Adipose tissue (tissue), 3 donors: Measurements from ENCODE around the gene MTCL3.

Experiments
- H3K27ac ChIP-seq: one replicate; pipeline ENCODE4 v1.5.1; 2013; ENCODE audit warnings: low read depth, low read length
- WGBS, 3 donors: extraction: QIAGEN DNeasy Blood & Tissue Kit; methylation state at CpG; one replicate each; pipeline ENCODE4 v1.1.7; 2013; 5-methylcytosine and 5-hydroxymethylcytosine counted together
- donor health status: healthy with polysubstance abuse.
- donor health status: Bipolar disorder and iron deficiency.
- donor health status: healthy.

The MTCL3 gene

DNA sequence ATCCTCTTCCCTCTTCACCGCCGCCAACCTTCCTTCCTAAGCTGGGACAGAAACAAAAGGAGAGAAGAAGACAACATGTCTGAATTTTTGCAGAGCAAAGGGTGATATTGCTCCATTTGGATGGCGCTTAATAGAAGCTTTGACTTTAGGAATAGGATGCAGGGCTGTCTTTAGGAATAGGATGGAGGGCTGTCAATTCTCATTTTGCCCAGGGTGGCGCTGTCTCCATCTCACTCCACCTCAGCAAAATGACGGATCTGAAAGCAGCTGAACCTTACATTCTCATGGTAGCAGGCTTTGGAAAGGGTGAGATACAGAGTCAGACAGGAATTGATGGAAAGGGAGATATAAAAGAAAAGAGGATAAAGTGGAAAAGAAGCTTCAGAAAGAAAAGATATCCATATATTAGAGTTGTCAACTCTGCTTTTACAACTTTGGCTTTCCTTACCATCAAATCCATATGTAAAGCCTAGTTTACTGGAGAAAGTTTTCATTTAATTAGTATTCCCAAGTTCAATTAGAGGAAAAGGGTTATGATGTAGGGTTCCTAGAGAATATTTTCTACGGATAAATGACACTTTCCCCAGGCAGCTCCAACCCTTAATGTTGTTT, 2.4 kb downstream of the MTCL3 start:
- H3K27ac ChIP-seq, result no peak overlapping the region
- 12 to 13% (median 13%) methylated on average over 6 of the region's 6 CpGs for WGBS, 3 donors

DNA sequence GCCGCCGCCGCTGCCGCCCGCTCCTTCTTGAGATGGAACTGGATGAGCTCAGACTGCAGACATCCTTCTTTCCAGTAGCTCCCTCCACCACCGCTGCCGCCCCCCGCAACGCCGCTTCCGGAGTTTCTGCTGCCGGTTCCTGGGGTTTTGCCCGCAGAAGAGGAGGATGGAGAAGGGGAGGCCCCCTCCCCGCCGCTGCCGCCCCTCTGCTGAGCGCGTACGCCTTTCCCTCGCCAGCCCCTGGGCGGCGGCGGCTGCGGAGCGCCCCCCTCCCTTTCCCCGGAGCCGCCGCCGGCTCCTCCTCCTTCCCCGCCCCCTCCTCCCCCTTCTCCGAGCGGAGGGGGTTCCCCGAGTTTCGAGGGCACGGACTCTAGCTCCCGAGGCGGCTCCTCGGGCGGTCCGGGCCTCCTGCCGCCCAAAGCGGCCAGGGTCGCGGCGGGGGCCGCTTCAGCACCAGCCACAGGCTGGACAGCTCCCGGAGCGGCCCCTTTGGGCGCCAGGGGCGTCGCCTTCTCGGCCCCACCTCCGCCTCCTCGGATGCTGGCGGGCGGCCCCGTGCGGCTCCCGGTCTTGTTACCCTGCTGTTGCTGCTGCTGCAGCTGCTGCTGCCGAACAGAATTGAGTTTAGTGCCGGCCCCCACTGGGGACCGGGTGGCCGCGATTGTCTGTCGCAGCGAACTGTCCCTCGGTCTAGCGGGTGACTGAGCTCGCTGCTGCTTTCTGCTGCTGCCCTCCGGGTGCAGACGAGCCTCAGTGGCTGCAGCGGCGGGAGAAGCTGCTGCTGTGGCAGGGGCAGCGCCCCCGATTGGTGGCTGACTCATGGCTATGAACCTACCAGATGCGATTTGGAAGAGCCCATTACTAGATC, 3.1 kb downstream of the MTCL3 start:
- H3K27ac ChIP-seq, result no peak overlapping the region

GRCh38 chr6:127515234-127515793, 3.8 kb downstream of the MTCL3 start:
- 1% methylated on average over 38 of the region's 38 CpGs for WGBS, 3 donors
- H3K27ac ChIP-seq, result no peak overlapping the region

More for the DNA sequence above, 3.1 kb downstream of the MTCL3 start:
- 1% methylated on average over 69 to 76 of the region's 76 CpGs for WGBS, 3 donors

GRCh38 chr6:127514773-127515227, 4.3 kb downstream of the MTCL3 start:
- 1 to 7% (median 6%) methylated on average over 32 of the region's 32 CpGs for WGBS, 3 donors
- no peak overlapping the region for H3K27ac ChIP-seq

- no peak overlapping the region for H3K27ac ChIP-seq
- 15 to 41% (median 35%) methylated on average over 8 of the region's 8 CpGs for WGBS, 3 donors
Observed at GRCh38 chr6:127514179-127514772, 4.9 kb downstream of the MTCL3 start.

GRCh38 chr6:127513425-127513824, 5.7 kb downstream of the MTCL3 start:
- no peak overlapping the region for H3K27ac ChIP-seq

DNA sequence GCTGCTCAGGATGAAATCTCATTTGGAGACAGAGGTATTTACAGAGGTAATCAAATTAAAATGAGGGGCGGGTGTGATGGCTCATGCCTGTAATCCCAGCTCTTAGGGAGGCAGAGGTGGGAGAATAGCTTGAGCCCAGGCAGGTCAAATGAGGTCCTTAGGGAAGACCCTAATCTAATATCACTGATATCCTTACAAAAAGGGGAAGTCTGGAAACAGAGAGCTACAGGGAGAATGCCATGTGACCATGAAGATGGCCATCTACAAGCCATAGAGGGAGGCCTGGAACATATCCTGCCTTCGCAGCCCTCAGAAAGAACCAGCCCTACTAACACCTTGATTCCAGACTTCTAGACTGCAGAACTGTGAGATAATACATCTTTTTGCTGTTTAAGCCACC, 8.3 kb downstream of the MTCL3 start:
- WGBS, 3 donors, result 73 to 93% (median 91%) methylated on average over 2 of the region's 2 CpGs
- no peak overlapping the region for H3K27ac ChIP-seq

- no peak overlapping the region for H3K27ac ChIP-seq
- WGBS, 3 donors, result 53 to 80% (median 77%) methylated on average over 1 of the region's 1 CpG
Observed at GRCh38 chr6:127506894-127507293, 12.2 kb downstream of the MTCL3 start.

DNA sequence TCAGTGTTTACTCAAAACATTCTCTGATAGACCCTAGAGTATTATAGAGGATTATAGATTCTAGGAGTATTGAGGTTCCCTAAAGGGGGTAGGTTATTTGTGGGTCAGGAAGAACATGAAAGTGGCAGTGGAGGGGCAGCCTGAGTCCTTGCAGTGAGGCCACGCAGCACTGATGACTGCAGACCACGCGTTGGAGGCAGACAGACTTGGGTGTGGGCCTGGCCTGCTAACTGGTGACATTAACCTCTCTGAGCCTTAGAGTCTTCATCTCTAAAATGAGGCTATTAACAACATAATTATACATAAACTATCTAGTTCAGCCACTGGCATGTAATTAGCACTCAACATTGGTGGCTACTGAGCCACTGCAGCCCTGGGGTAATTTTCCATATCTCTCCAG, 16.1 kb downstream of the MTCL3 start:
- H3K27ac ChIP-seq, result no peak overlapping the region

DNA sequence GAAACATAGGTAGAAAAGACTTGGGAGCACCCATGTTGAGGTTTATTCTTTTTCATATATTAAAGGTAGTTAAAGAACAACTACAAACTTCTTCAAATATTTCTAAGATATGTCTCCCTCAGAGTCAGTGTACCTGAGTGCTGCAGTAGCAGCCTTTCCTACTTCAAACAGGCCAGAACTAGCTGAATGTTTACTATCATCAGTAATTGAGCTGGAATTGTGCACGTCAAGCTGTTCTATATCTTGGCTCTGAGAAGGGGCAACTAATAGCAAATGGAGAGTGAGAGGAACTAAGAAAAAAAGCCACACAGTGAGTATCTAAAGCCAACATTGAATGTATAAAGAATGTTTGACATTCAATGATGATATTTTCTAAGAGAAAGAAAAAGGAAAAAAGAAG, 21.7 kb downstream of the MTCL3 start:
- H3K27ac ChIP-seq, result no peak overlapping the region
- WGBS, 3 donors, result 74 to 82% (median 81%) methylated on average over 1 of the region's 1 CpG

More for the DNA sequence above, 16.1 kb downstream of the MTCL3 start:
- 93 to 100% (median 97%) methylated on average over 3 of the region's 3 CpGs for WGBS, 3 donors

GRCh38 chr6:127496471-127496870, 22.7 kb downstream of the MTCL3 start:
- 63 to 95% (median 90%) methylated on average over 1 of the region's 1 CpG for WGBS, 3 donors
- H3K27ac ChIP-seq, result no peak overlapping the region

GRCh38 chr6:127494240-127494767, 24.8 kb downstream of the MTCL3 start:
- H3K27ac ChIP-seq, result no peak overlapping the region

DNA sequence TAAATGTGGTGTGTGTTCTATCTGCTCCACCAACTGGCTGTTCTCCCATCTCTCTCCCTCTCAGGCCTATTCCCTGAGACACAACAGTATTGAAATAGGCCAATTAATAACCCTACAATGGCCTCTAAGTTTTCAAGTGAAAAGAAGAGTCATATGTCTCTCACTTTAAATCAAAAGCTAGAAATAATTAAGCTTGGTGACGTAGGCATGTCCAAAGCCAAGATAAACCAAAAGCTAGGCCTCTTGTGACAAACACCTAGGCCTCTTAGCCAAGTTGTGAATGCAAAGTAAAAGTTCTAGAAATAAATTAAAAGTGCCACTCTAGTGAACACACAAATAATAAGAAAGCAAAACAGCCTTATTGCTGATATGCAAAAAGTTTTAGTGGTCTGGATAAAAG, 29.9 kb downstream of the MTCL3 start:
- H3K27ac ChIP-seq, result no peak overlapping the region
- 89 to 93% (median 90%) methylated on average over 1 of the region's 1 CpG for WGBS, 3 donors

DNA sequence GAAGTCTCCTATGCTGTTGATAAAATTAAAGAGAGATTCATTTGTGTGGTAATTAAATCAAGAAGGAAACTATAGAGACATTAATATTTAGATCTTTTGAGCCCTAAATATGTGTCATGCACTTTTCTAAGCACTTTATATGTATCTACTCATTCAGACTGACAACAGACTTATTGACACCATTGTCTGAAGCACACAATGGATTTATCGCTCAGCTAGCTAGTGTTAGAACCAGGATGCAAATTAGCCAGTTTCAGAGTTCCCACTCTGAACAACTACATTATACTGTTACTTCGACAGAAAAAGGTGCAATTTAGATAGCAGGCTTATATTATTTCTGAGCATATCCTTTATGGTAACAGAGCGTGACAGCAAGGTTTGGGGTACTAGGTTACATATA, 32.2 kb downstream of the MTCL3 start:
- 89 to 96% (median 95%) methylated on average over 3 of the region's 3 CpGs for WGBS, 3 donors
- no peak overlapping the region for H3K27ac ChIP-seq

GRCh38 chr6:127484212-127484863, 34.8 kb downstream of the MTCL3 start:
- H3K27ac ChIP-seq, result no peak overlapping the region
- 19 to 40% (median 29%) methylated on average over 3 of the region's 3 CpGs for WGBS, 3 donors

DNA sequence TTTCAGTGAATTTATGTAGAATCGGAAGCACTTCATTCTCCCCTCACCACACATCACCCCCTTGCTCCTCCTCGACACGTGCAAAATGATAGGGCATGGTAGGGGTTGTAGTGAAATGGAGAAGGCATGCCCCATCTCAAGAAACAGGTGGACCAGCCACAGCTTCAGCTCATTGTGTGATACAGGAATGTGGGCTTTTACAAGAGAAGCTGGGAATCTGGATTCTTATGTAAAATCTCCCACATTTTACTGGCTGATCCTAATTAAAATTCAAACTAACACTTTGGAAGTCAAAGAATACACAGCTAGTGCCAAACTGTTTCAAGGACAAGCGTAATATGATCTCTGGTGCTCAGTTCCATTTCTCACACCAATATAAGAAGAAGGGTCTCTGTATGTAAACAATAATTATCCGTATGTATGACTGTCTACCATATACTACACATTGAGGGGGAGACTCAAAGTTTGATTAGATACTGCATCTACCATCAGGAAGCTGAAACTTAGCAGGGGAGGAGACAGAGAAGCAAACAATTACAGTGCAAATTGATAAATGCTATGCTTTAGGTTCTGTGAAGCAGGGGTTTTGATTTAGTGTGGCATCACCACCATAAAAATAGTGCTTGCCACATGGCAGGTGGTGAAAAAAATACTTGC, 35.6 kb downstream of the MTCL3 start:
- no peak overlapping the region for H3K27ac ChIP-seq
- 47 to 82% (median 80%) methylated on average over 5 of the region's 5 CpGs for WGBS, 3 donors

GRCh38 chr6:127482325-127482724, 36.8 kb downstream of the MTCL3 start:
- H3K27ac ChIP-seq, result no peak overlapping the region
- WGBS, 3 donors, result 95 to 99% (median 96%) methylated on average over 2 of the region's 2 CpGs

GRCh38 chr6:127481628-127482027, 37.5 kb downstream of the MTCL3 start:
- WGBS, 3 donors, result 51 to 69% (median 67%) methylated on average over 4 of the region's 4 CpGs
- H3K27ac ChIP-seq, result no peak overlapping the region
